ENCODE measurements around the gene KIF13A. TPM values are rescaled to one million over a fixed set of nuclear protein-coding genes. Genes with fewer than 3 reads are reported as not detected.
A peak's percentile ranks its signal among the peaks of the same experiment; 100 is the strongest.

KIF13A gene
- total and polyA plus RNA-seq, 4 donors, result 4.3 to 28.1 (median 10.6) TPM

DNA sequence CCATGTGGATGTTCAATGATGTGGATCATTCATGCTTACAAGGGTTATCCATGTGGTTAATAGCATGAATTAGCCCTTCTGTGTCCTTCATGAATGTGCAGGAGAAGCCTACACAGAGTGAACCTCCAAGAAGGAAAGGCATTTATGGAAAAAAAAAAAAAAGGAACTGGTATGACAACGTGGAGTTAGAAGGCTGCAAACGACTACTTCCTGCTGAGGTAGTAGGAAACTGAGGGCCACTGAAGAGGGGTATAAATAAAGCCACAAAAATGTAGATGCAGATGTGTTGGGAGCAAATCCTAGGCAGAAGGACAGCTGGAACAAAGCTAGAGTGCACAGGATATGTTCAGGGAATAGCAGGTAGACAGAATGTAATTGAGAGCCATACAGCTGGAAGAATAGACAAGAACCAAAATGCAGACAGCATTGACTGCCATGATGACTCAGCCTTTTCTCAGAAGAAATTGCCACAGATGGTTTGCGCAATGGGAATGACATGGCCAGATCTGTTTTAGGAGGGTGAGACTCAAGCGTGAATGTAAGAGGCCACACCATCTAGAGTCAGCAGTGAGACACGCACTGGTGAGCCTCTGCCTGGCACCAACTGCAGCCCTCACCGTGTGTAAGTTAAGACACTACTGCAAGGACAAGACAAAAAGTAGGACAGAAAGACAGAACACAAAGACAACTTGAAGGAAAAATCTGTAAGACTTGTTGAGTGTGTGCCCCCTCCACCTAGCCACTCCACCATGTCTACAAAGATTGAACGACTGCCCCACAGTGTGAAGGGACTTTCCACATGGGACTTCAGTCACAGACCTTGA lies 79.8 kb downstream of the KIF13A start:
- DNase-seq (ENCODE audit: low spot score), result no peak
- no peak for TF ChIP-seq SP1 (IDR thresholded peaks at IDR 0.05)
- TF ChIP-seq HNF4G (IDR thresholded peaks at IDR 0.05), result no peak
- TF ChIP-seq EGR1 (IDR thresholded peaks at IDR 0.05; ENCODE audit: low read depth in 2 of 2), result no peak
- no peak for TF ChIP-seq NR2F2 (IDR thresholded peaks at IDR 0.05)
- TF ChIP-seq, protein P1, sequence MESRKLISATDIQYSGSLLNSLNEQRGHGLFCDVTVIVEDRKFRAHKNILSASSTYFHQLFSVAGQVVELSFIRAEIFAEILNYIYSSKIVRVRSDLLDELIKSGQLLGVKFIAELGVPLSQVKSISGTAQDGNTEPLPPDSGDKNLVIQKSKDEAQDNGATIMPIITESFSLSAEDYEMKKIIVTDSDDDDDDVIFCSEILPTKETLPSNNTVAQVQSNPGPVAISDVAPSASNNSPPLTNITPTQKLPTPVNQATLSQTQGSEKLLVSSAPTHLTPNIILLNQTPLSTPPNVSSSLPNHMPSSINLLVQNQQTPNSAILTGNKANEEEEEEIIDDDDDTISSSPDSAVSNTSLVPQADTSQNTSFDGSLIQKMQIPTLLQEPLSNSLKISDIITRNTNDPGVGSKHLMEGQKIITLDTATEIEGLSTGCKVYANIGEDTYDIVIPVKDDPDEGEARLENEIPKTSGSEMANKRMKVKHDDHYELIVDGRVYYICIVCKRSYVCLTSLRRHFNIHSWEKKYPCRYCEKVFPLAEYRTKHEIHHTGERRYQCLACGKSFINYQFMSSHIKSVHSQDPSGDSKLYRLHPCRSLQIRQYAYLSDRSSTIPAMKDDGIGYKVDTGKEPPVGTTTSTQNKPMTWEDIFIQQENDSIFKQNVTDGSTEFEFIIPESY (IDR thresholded peaks at IDR 0.05), result no peak
- peak in 1 of 2 donors; percentile 10 for TF ChIP-seq RAD21 (IDR thresholded peaks at IDR 0.05)
- TF ChIP-seq RXRA (IDR thresholded peaks at IDR 0.05), result no peak
- no peak for TF ChIP-seq GABPA (IDR thresholded peaks at IDR 0.05 in 1 of 2, conservative IDR thresholded peaks at IDR 0.05 in 1 of 2)
- TF ChIP-seq YY1 (IDR thresholded peaks at IDR 0.05), result peak; percentile 79
- no peak for TF ChIP-seq CTCF (IDR thresholded peaks at IDR 0.05; ENCODE audit: low read depth, low read length, missing input control)
- TF ChIP-seq REST (IDR thresholded peaks at IDR 0.05), result no peak
- no peak for TF ChIP-seq TAF1 (conservative IDR thresholded peaks at IDR 0.05)
- H3K9me3 ChIP-seq (ENCODE audit: control insufficient read depth in 4 of 4, low read length in 3 of 4), result no peaks in the 10 kb centered on the region
- H3K4me1 ChIP-seq (ENCODE audit: control insufficient read depth in 4 of 4, insufficient read depth in 4 of 4, low read length in 3 of 4), result peaks cover 0 to 9% (median 1%) of the 10 kb centered on the region in 4 donors
- no peaks in the 10 kb centered on the region for H3K36me3 ChIP-seq (ENCODE audit: control insufficient read depth in 4 of 4, insufficient read depth in 3 of 4, low read depth in 1 of 4, low read length in 3 of 4)
- WGBS, result 72% methylated on average over 7 of the region's 7 CpGs
- H3K27me3 ChIP-seq (ENCODE audit: control insufficient read depth in 4 of 4, insufficient read depth in 4 of 4, low read length in 3 of 4), result no peaks in the 10 kb centered on the region
- H3K4me3 ChIP-seq (ENCODE audit: low read depth in 1 of 3, low read length in 3 of 3), result no peak overlapping the region
- H3K27ac ChIP-seq (ENCODE audit: low read depth in 1 of 2, low read length in 2 of 2), result peak overlapping the region in 1 of 2 donors; percentile 4
- H3K9ac ChIP-seq (ENCODE audit: low read depth in 1 of 2, low read length in 2 of 2), result no peak overlapping the region
